Purkinje cell (primary cell): ENCODE measurements around the gene FAM50A. TPM values are rescaled to one million over a fixed set of nuclear protein-coding genes. Genes with fewer than 3 reads are reported as not detected.

Experiments
- polyA plus RNA-seq: library from polyadenylated mRNA; unstranded; fragments of >200 nt; fragmentation: Nextera tagmentation; gene quantifications from 2 replicates; pipeline ENCODE4 v1.2.1, GENCODE V29; 2014

FAM50A gene, protein sequence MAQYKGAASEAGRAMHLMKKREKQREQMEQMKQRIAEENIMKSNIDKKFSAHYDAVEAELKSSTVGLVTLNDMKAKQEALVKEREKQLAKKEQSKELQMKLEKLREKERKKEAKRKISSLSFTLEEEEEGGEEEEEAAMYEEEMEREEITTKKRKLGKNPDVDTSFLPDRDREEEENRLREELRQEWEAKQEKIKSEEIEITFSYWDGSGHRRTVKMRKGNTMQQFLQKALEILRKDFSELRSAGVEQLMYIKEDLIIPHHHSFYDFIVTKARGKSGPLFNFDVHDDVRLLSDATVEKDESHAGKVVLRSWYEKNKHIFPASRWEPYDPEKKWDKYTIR
- 5.7 and 8.8 TPM in 2 replicates for polyA plus RNA-seq

GRCh38 chrX:154443992-154444754 is at the start of gene FAM50A:
FAM50A (plus strand) TSS chrX:154444141; CDS start chrX:154444236, 95 bp downstream.

GRCh38 chrX:154397888-154398667 is 45.9 kb upstream of the FAM50A start, which contains the start of gene RPL10:
RPL10 (plus strand) TSS chrX:154398377; CDS start chrX:154398520, 143 bp downstream.

GRCh38 chrX:154409222-154409871 is 34.6 kb upstream of the FAM50A start, which contains the start of gene DNASE1L1:
DNASE1L1 (minus strand) TSS chrX:154409254; CDS start chrX:154405568, 3,686 bp downstream.

GRCh38 chrX:154428176-154429171 is 15.5 kb upstream of the FAM50A start, which contains the start of gene ATP6AP1:
ATP6AP1 (plus strand) TSS chrX:154428677; CDS start chrX:154428693, 16 bp downstream.

DNA sequence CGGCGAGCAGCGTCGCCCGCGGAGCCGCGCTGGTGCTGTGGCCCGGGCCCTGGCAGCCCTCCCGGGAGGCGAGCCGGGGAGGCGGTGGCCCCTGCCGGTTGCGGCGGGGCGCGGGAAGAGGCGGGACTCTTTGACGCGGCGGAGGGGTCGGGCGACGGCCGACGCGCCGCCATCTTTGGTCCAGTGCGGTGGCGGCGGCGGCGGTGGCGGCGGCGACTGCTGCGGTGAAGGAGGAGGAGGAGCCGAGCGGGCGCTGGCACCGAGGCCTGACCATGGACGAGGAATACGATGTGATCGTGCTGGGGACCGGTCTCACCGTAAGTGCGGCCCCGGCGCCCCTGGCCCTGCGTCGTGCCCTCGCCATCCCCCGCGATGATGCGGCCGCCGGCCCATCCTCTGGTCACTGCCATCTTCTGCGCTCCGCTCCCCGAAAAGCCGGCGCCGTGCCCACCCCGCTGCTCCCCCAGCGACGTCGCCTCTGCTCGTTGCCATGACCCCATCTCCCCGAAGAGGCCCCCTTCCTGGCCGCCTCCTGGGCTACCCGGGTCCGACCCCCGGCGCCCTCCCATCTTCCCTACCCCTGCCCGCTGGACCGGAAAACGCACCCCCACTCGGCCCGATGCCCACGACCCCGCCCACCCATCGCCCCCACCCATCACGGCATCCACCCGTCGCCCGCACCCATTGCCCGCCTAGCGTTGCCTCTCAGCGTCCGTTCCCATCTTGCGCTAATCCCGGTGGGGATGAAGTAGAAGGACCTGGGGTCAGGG is 6.8 kb upstream of the FAM50A start, which contains the start of gene GDI1:
TSS of gene GDI1 (plus strand) at position 172 of the 770 bp plus-strand sequence. CDS start at position 273, 101 bp downstream.

GRCh38 chrX:154458116-154458953 is 14.4 kb downstream of the FAM50A start, which contains the start of gene PLXNA3:
PLXNA3 (plus strand) TSS chrX:154458281; CDS start chrX:154460184, 1,903 bp downstream.

GRCh38 chrX:154478728-154479622 is 35.0 kb downstream of the FAM50A start, which contains the start of gene LAGE3:
LAGE3 (minus strand) TSS chrX:154479281; CDS start chrX:154478915, 366 bp downstream.

GRCh38 chrX:154486396-154487207 is 42.7 kb downstream of the FAM50A start, which contains the start of gene UBL4A:
UBL4A (minus strand) TSS chrX:154486615; CDS start chrX:154486584, 31 bp downstream.

GRCh38 chrX:154490414-154491083 is 46.6 kb downstream of the FAM50A start, which contains the start of gene SLC10A3:
SLC10A3 (minus strand) TSS chrX:154490629; CDS start chrX:154488940, 1,689 bp downstream.

Other genes with a start within 250 kb of the FAM50A start
- gene OPN1MW2, start 224.4 kb upstream of the FAM50A start, polyA plus RNA-seq: not detected in 2 replicates
- gene OPN1MW3, start 186.6 kb upstream of the FAM50A start, polyA plus RNA-seq: not detected in 2 replicates
- gene TEX28, start 149.0 kb upstream of the FAM50A start, polyA plus RNA-seq: not detected in 2 replicates
- gene TKTL1, start 148.3 kb upstream of the FAM50A start, polyA plus RNA-seq: not detected in 2 replicates
- 4.9 TPM in 1 of 2 replicates, not detected in the other for gene FLNA, start 69.5 kb upstream of the FAM50A start, polyA plus RNA-seq
- gene EMD, start 64.8 kb upstream of the FAM50A start, polyA plus RNA-seq: 1.6 and 2.0 TPM in 2 replicates
- gene RPL10, start 45.8 kb upstream of the FAM50A start, polyA plus RNA-seq: 317 and 487 TPM in 2 replicates
- gene DNASE1L1, start 34.9 kb upstream of the FAM50A start, polyA plus RNA-seq: not detected in 2 replicates
- 1.9 and 14.5 TPM in 2 replicates for gene TAFAZZIN, start 32.6 kb upstream of the FAM50A start, polyA plus RNA-seq
- gene ATP6AP1, start 15.5 kb upstream of the FAM50A start, polyA plus RNA-seq: 42.0 and 42.2 TPM in 2 replicates
- 72.2 and 103 TPM in 2 replicates for gene GDI1, start 7.0 kb upstream of the FAM50A start, polyA plus RNA-seq
- not detected in 2 replicates for gene PLXNA3, start 14.1 kb downstream of the FAM50A start, polyA plus RNA-seq
- 16.5 and 16.8 TPM in 2 replicates for gene LAGE3, start 35.1 kb downstream of the FAM50A start, polyA plus RNA-seq
- gene UBL4A, start 42.5 kb downstream of the FAM50A start, polyA plus RNA-seq: 6.2 and 8.0 TPM in 2 replicates
- gene SLC10A3, start 46.5 kb downstream of the FAM50A start, polyA plus RNA-seq: 1.1 and 1.7 TPM in 2 replicates
- gene FAM3A, start 72.1 kb downstream of the FAM50A start, polyA plus RNA-seq: 2.3 and 7.8 TPM in 2 replicates
- 0.31 and 3.0 TPM in 2 replicates for gene G6PD, start 102.7 kb downstream of the FAM50A start, polyA plus RNA-seq
- 2.3 and 5.1 TPM in 2 replicates for gene IKBKG, start 103.5 kb downstream of the FAM50A start, polyA plus RNA-seq
- gene CTAG1A, start 141.0 kb downstream of the FAM50A start, polyA plus RNA-seq: not detected in 2 replicates
- gene CTAG1B, start 175.1 kb downstream of the FAM50A start, polyA plus RNA-seq: not detected in 2 replicates
- not detected in 2 replicates for gene CTAG2, start 209.4 kb downstream of the FAM50A start, polyA plus RNA-seq